Liver (tissue), 9 donors: Measurements from ENCODE around the gene DCBLD2. TPM values are rescaled to one million over a fixed set of nuclear protein-coding genes. Genes with fewer than 3 reads are reported as not detected.

Experiments used
- DNase-seq: peaks from one replicate; pipeline ENCODE4 v3.0.0-alpha.2; 2017; ENCODE audit warnings: low spot score
- H3K27ac ChIP-seq, 2 donors: one replicate each; pipeline ENCODE4 v1.7.0; 2013; ENCODE audit warnings: inconsistent platforms in 2 of 2, low read length in 2 of 2, control low read depth in 1 of 2, low read depth in 1 of 2, mild to moderate bottlenecking in 1 of 2
- H3K27me3 ChIP-seq, 4 donors: one replicate each; pipeline versions ENCODE4 v1.6.1 to v1.7.0; 2013; ENCODE audit warnings: low read length in 3 of 4, inconsistent platforms in 1 of 4, mild to moderate bottlenecking in 1 of 4, moderate library complexity in 1 of 4; ENCODE audit not compliant: control insufficient read depth in 4 of 4, insufficient read depth in 4 of 4
- H3K36me3 ChIP-seq, 4 donors: one replicate each; pipeline versions ENCODE4 v1.6.1 to v1.7.0; 2013; ENCODE audit warnings: low read length in 3 of 4, mild to moderate bottlenecking in 3 of 4, low read depth in 1 of 4, moderate library complexity in 1 of 4; ENCODE audit not compliant: control insufficient read depth in 4 of 4, insufficient read depth in 3 of 4
- H3K4me1 ChIP-seq, 4 donors: one replicate each; pipeline versions ENCODE4 v1.6.1 to v1.7.0; 2013; ENCODE audit warnings: low read length in 3 of 4, mild to moderate bottlenecking in 3 of 4, moderate library complexity in 1 of 4; ENCODE audit not compliant: control insufficient read depth in 4 of 4, insufficient read depth in 4 of 4
- H3K4me3 ChIP-seq, 3 donors: one replicate each; pipeline versions ENCODE4 v1.6.1 to v1.7.0; 2013; ENCODE audit warnings: low read length in 3 of 3, control low read depth in 1 of 3, low read depth in 1 of 3, mild to moderate bottlenecking in 1 of 3
- H3K9ac ChIP-seq, 2 donors: one replicate each; pipeline ENCODE4 v1.7.0; 2013; ENCODE audit warnings: low read length in 2 of 2, mild to moderate bottlenecking in 2 of 2, moderate library complexity in 2 of 2, control low read depth in 1 of 2, low read depth in 1 of 2
- H3K9me3 ChIP-seq, 4 donors: one replicate each; pipeline versions ENCODE4 v1.6.1 to v1.7.0; 2013; ENCODE audit warnings: low read length in 3 of 4; ENCODE audit not compliant: control insufficient read depth in 4 of 4
- CTCF ChIP-seq: fragments of 150-350 bp; IDR thresholded peaks from 2 replicates; pipeline ENCODE4 v1.5.1; 2017; ENCODE audit warnings: improper control_type of control experiment, low read depth, low read length; ENCODE audit not compliant: missing input control
- EGR1 ChIP-seq, 2 donors: IDR thresholded peaks; 2 replicates each; pipeline ENCODE4 v1.6.1; 2016 to 2018; ENCODE audit warnings: antibody characterized with exemption in 2 of 2, low read depth in 2 of 2
- FOXA1 ChIP-seq: IDR thresholded peaks from 2 replicates; pipeline ENCODE4 v1.6.1; 2016; ENCODE audit warnings: antibody characterized with exemption
- FOXA2 ChIP-seq: IDR thresholded peaks from 2 replicates; pipeline ENCODE4 v1.6.1; 2016; ENCODE audit warnings: antibody characterized with exemption
- GABPA ChIP-seq, 2 donors: IDR thresholded peaks in 1 of 2; conservative IDR thresholded peaks in 1 of 2; 2 replicates each; pipeline ENCODE4 v1.6.1; 2016; ENCODE audit warnings: antibody characterized with exemption in 2 of 2, mild to moderate bottlenecking in 1 of 2, moderate library complexity in 1 of 2
- HNF4A ChIP-seq, 2 donors: conservative IDR thresholded peaks; 2 replicates each; pipeline ENCODE4 v1.6.1; 2016; ENCODE audit warnings: antibody characterized with exemption in 2 of 2, mild to moderate bottlenecking in 2 of 2
- HNF4G ChIP-seq: IDR thresholded peaks from 2 replicates; pipeline ENCODE4 v1.6.1; 2016; ENCODE audit warnings: antibody characterized with exemption
- JUND ChIP-seq, 2 donors: IDR thresholded peaks; 2 replicates each; pipeline ENCODE4 v1.6.1; 2016; ENCODE audit warnings: antibody characterized with exemption in 2 of 2
- NR2F2 ChIP-seq: IDR thresholded peaks from 2 replicates; pipeline ENCODE4 v1.6.1; 2016; ENCODE audit warnings: antibody characterized with exemption
- RAD21 ChIP-seq, 2 donors: IDR thresholded peaks; 2 replicates each; pipeline ENCODE4 v1.6.1; 2016; ENCODE audit warnings: antibody characterized with exemption in 2 of 2, mild to moderate bottlenecking in 2 of 2
- REST ChIP-seq: IDR thresholded peaks from 2 replicates; pipeline ENCODE4 v1.6.1; 2016; ENCODE audit warnings: antibody characterized with exemption, mild to moderate bottlenecking
- RXRA ChIP-seq, 2 donors: IDR thresholded peaks; 2 replicates each; pipeline ENCODE4 v1.6.1; 2017 to 2018; ENCODE audit warnings: antibody characterized with exemption in 2 of 2, mild to moderate bottlenecking in 1 of 2
- SP1 ChIP-seq: IDR thresholded peaks from 2 replicates; pipeline ENCODE4 v1.6.1; 2018; ENCODE audit warnings: antibody characterized with exemption, mild to moderate bottlenecking
- TAF1 ChIP-seq: conservative IDR thresholded peaks from 2 replicates; pipeline ENCODE4 v1.6.1; 2016; ENCODE audit warnings: antibody characterized with exemption, mild to moderate bottlenecking
- WGBS: extraction: QIAGEN DNeasy Blood & Tissue Kit; methylation state at CpG from one replicate; pipeline ENCODE4 v1.1.7; 2013; 5-methylcytosine and 5-hydroxymethylcytosine counted together
- polyA plus RNA-seq, 2 donors: library from polyadenylated mRNA; stranded (reverse) in 1 of 2; unstranded in 1 of 2; fragments of 200-250 nt in 1 of 2; fragments of >200 nt in 1 of 2; fragmentation: Nextera tagmentation in 1 of 2; extraction: Ambion mirVana in 1 of 2; gene quantifications; one replicate each; pipeline versions ENCODE4 v1.2.1 to v1.2.3, GENCODE V29; 2013 to 2015
- total RNA-seq, 2 donors: library from RNA; depleted of rRNA; stranded (reverse); fragments of >200 nt; gene quantifications; one replicate each; pipeline ENCODE4 v1.2.3, GENCODE V29; 2014
- TF ChIP-seq, protein P1 (sequence below): IDR thresholded peaks from 2 replicates; pipeline ENCODE4 v1.6.1; 2016; ENCODE audit warnings: antibody characterized with exemption
- TF ChIP-seq, protein P2 (sequence below): IDR thresholded peaks from 2 replicates; pipeline ENCODE4 v1.6.1; 2016; ENCODE audit warnings: antibody characterized with exemption
- TF ChIP-seq, protein P3 (sequence below): IDR thresholded peaks from 2 replicates; pipeline ENCODE4 v1.6.1; 2016; ENCODE audit warnings: antibody characterized with exemption
- donor health status: healthy.
- donor health status: healthy.
- donor health status: healthy.
- donor health status: healthy.
- donor health status: healthy.

The DCBLD2 gene
- total and polyA plus RNA-seq, 4 donors: 4.7 to 14.7 (median 9.1) TPM

DNA sequence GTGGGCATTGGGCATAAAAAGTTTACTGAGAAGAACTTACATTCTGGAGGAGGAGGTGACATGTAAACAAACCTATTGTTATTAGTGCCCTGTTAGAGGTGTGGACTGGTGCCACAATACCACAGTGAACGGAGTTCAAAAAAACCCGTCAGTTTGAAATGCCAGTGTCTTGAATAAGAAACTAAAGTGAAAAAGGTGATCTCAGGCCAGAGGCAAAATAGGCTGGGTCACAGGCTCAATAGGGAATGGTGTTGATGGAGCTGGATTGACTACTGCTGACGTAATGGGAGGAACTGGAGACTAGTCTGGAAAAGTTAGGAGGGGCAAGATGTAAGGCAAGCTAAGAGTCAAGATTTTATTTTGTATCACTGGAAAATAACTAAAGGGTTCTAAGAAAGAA lies 1.6 kb upstream of the DCBLD2 start:
- H3K4me3 ChIP-seq: no peak overlapping the region
- no peaks in the 10 kb centered on the region for H3K9me3 ChIP-seq
- TF ChIP-seq EGR1 (IDR thresholded peaks at IDR 0.05; ENCODE audit: low read depth in 2 of 2): no peak
- TF ChIP-seq FOXA1: no peak
- TF ChIP-seq TAF1: no peak
- no peak for TF ChIP-seq NR2F2
- TF ChIP-seq, protein P1, sequence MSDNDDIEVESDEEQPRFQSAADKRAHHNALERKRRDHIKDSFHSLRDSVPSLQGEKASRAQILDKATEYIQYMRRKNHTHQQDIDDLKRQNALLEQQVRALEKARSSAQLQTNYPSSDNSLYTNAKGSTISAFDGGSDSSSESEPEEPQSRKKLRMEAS: no peak
- no peak for TF ChIP-seq RAD21 (IDR thresholded peaks at IDR 0.05)
- no peak for TF ChIP-seq REST
- no peak for TF ChIP-seq HNF4G
- TF ChIP-seq HNF4A (conservative IDR thresholded peaks at IDR 0.05): no peak
- TF ChIP-seq SP1: no peak
- no peak for TF ChIP-seq CTCF
- TF ChIP-seq JUND (IDR thresholded peaks at IDR 0.05): no peak
- no peak for TF ChIP-seq GABPA (IDR thresholded peaks at IDR 0.05 in 1 of 2, conservative IDR thresholded peaks at IDR 0.05 in 1 of 2)
- no peak for DNase-seq
- no peaks in the 10 kb centered on the region for H3K27me3 ChIP-seq
- no peaks in the 10 kb centered on the region for H3K36me3 ChIP-seq
- no peak overlapping the region for H3K27ac ChIP-seq
- H3K9ac ChIP-seq: no peak overlapping the region
- peaks cover 5 to 19% (median 9%) of the 10 kb centered on the region in 4 donors for H3K4me1 ChIP-seq
- 94% methylated on average over 3 of the region's 3 CpGs for WGBS

DNA sequence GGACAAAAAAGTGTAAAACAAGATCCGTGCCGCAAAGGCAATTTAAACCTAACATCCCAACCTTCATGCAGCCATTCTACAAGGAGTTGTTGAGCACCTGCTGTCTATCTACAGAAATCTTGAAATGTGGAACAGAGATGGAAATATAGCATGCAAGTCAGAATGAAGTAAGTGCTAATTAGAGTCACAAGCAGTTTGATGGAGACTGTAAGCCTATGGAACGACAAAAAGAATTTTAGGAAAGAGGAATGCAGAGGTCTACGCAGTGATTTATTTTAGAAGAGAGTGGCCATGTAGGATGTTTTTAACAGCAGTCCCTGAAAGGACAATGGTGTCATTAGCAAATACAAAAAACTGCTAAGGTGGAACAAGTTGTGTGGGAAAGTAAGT lies 851 bp upstream of the DCBLD2 start:
- Histone ChIP-seq H3K36me3 (no peaks in the 10 kb centered on the region), H3K27ac (peak overlapping the region; percentile 63 to 67), H3K27me3 (no peaks in the 10 kb centered on the region), H3K4me3 (peak overlapping the region; percentile 66 to 85 (median 72)), H3K4me1 (peaks cover 5 to 19% (median 9%) of the 10 kb centered on the region in 4 donors), H3K9me3 (no peaks in the 10 kb centered on the region), H3K9ac (peak overlapping the region; percentile 70 to 76)
- TF ChIP-seq FOXA2 (no peak), EGR1 (IDR thresholded peaks at IDR 0.05; ENCODE audit: low read depth in 2 of 2) (no peak), GABPA (IDR thresholded peaks at IDR 0.05 in 1 of 2, conservative IDR thresholded peaks at IDR 0.05 in 1 of 2) (no peak), NR2F2 (no peak), REST (no peak), TAF1 (no peak), FOXA1 (no peak), CTCF (no peak), SP1 (no peak), HNF4G (no peak), JUND (IDR thresholded peaks at IDR 0.05) (no peak), RXRA (IDR thresholded peaks at IDR 0.05) (no peak)
- TF ChIP-seq, protein P2, sequence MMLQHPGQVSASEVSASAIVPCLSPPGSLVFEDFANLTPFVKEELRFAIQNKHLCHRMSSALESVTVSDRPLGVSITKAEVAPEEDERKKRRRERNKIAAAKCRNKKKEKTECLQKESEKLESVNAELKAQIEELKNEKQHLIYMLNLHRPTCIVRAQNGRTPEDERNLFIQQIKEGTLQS: no peak
- TF ChIP-seq, protein P3, sequence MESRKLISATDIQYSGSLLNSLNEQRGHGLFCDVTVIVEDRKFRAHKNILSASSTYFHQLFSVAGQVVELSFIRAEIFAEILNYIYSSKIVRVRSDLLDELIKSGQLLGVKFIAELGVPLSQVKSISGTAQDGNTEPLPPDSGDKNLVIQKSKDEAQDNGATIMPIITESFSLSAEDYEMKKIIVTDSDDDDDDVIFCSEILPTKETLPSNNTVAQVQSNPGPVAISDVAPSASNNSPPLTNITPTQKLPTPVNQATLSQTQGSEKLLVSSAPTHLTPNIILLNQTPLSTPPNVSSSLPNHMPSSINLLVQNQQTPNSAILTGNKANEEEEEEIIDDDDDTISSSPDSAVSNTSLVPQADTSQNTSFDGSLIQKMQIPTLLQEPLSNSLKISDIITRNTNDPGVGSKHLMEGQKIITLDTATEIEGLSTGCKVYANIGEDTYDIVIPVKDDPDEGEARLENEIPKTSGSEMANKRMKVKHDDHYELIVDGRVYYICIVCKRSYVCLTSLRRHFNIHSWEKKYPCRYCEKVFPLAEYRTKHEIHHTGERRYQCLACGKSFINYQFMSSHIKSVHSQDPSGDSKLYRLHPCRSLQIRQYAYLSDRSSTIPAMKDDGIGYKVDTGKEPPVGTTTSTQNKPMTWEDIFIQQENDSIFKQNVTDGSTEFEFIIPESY: no peak
- TF ChIP-seq, protein P1: no peak
- no peak for DNase-seq
- 41% methylated on average over 4 of the region's 4 CpGs for WGBS
